ENCODE measurements around the gene ZSCAN22. TPM values are rescaled to one million over a fixed set of nuclear protein-coding genes. Genes with fewer than 3 reads are reported as not detected.

ZSCAN22 gene
- total and polyA plus RNA-seq, 2 experiments from 2014 or later, result 0.86 to 2.9 TPM

GRCh38 chr19:58361900-58362271, 35.1 kb downstream of the ZSCAN22 start:
- Histone ChIP-seq H3K9me2 (ENCODE audit: insufficient read depth) (no peaks in the 10 kb centered on the region), H3K4me1 (ENCODE audit: insufficient read depth) (no peaks in the 10 kb centered on the region; the same call in 1 of the 2 replicates), H3K4me2 (peak overlapping the region; percentile 87), H4K20me1 (replicated peaks; ENCODE audit: insufficient read depth) (no peaks in the 10 kb centered on the region; the same call in 1 of the 2 replicates), H3K27ac (ENCODE audit: low read depth) (peak overlapping the region; percentile 84), H2AFZ (peak overlapping the region; percentile 95), H3K4me3 (peak overlapping the region; percentile 85), H3K79me2 (replicated peaks; ENCODE audit: insufficient read depth) (no peaks in the 10 kb centered on the region), H3F3A (replicated peaks; ENCODE audit: low read depth) (no peaks in the 10 kb centered on the region; the same call in 1 of the 2 replicates), H3K27me3 (ENCODE audit: insufficient read depth) (peaks cover 6% of the 10 kb centered on the region; the same call in 1 of the 2 replicates), H3K36me3 (ENCODE audit: insufficient read depth) (no peaks in the 10 kb centered on the region)
- Mint-ChIP-seq H3K36me3 (ENCODE audit: low read depth) (no peaks in the 10 kb centered on the region), H3K9me3 (peaks cover 3% of the 10 kb centered on the region; the same call in 1 of the 3 replicates), H3K27ac (peak overlapping the region; percentile 99), H3K4me3 (peak overlapping the region; percentile 96), H3K4me1 (no peaks in the 10 kb centered on the region; the same call in 2 of the 3 replicates), H3K27me3 (ENCODE audit: insufficient read depth, low read depth, poor library complexity) (peaks cover 6% of the 10 kb centered on the region)
- ATAC-seq (peak; percentile 23), DNase-seq (ENCODE audit: low spot score) (peak; percentile 64)
- TF ChIP-seq POLR2AphosphoS5 (IDR thresholded peaks at IDR 0.05; ENCODE audit: low read depth) (no peak), JUNB (IDR thresholded peaks at IDR 0.05; ENCODE audit: unreplicated experiment) (no peak)
- TF ChIP-seq, protein P1, sequence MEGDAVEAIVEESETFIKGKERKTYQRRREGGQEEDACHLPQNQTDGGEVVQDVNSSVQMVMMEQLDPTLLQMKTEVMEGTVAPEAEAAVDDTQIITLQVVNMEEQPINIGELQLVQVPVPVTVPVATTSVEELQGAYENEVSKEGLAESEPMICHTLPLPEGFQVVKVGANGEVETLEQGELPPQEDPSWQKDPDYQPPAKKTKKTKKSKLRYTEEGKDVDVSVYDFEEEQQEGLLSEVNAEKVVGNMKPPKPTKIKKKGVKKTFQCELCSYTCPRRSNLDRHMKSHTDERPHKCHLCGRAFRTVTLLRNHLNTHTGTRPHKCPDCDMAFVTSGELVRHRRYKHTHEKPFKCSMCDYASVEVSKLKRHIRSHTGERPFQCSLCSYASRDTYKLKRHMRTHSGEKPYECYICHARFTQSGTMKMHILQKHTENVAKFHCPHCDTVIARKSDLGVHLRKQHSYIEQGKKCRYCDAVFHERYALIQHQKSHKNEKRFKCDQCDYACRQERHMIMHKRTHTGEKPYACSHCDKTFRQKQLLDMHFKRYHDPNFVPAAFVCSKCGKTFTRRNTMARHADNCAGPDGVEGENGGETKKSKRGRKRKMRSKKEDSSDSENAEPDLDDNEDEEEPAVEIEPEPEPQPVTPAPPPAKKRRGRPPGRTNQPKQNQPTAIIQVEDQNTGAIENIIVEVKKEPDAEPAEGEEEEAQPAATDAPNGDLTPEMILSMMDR (conservative IDR thresholded peaks at IDR 0.05; ENCODE audit: low read depth in 2 of 2), result 0 out of 4 replicates have a peak, but pooled peaks of 1 of the 2 experiments have one; percentile 5

DNA sequence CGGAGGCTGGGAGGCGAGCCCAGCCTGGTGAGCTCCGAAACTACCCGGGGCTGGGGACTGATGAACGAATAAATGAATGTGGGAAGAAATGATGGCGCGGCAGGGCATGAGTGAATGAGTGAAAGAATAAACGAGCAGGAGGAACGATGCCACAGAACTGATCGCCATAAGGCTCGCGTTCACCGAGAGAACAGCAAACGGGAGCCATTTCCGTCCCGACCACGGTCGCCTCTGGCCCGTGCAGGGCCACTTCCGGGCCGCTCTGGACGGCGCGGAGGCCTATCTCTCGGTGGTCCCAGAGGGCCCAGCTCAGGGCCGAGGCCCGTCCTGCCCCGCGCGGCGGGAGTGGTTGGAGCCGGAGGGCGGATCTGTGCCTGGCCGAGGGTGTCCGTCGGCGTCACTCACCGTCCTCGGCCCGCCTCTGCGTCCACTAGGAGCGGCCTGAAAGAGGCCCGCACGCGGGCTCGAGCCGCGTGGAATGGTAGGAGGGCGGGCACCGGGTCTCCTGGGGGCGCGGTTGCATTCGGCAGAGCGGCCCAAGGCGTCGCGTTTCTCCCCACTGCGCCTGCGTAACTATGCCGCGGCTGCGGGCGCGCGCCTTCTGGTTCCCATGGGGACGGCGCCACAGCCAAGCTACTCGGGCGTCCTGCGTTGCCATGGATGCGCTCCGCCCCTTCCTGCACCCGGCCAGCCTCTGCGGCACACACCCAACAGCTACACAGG, 35.6 kb downstream of the ZSCAN22 start, which contains the start of gene ZNF497:
Gene ZNF497, minus strand, starts transcription at position 480 of the 723 bp plus-strand sequence. CDS start 5,116 bp downstream, outside the sequence.
- Mint-ChIP-seq H3K36me3 (ENCODE audit: low read depth) (peaks cover 3% of the 10 kb centered on the region; the same call in 1 of the 3 replicates), H3K4me1 (no peaks in the 10 kb centered on the region; the same call in 2 of the 3 replicates), H3K9me3 (peaks cover 3% of the 10 kb centered on the region; the same call in 1 of the 3 replicates), H3K27ac (peak within 1 kb of the TSS; percentile 99), H3K4me3 (peak within 1 kb of the TSS; percentile 96), H3K27me3 (ENCODE audit: insufficient read depth, low read depth, poor library complexity) (peaks cover 6% of the 10 kb centered on the region)
- DNase-seq (ENCODE audit: low spot score), result peak; percentile 97
- Histone ChIP-seq H3K4me2 (peak within 1 kb of the TSS; percentile 87), H3K36me3 (ENCODE audit: insufficient read depth) (no peaks in the 10 kb centered on the region), H3K4me1 (ENCODE audit: insufficient read depth) (no peaks in the 10 kb centered on the region; the same call in 1 of the 2 replicates), H4K20me1 (replicated peaks; ENCODE audit: insufficient read depth) (no peaks in the 10 kb centered on the region; the same call in 1 of the 2 replicates), H3K27ac (ENCODE audit: low read depth) (peak within 1 kb of the TSS; percentile 84), H2AFZ (peak within 1 kb of the TSS; percentile 97), H3K27me3 (ENCODE audit: insufficient read depth) (peaks cover 2% of the 10 kb centered on the region; the same call in 1 of the 2 replicates), H3F3A (replicated peaks; ENCODE audit: low read depth) (peaks cover 3% of the 10 kb centered on the region; the same call in 1 of the 2 replicates), H3K79me2 (replicated peaks; ENCODE audit: insufficient read depth) (no peaks in the 10 kb centered on the region), H3K9me2 (ENCODE audit: insufficient read depth) (no peaks in the 10 kb centered on the region), H3K4me3 (peak within 1 kb of the TSS; percentile 85)
- ATAC-seq, result peak; percentile 95
- TF ChIP-seq, protein P2, sequence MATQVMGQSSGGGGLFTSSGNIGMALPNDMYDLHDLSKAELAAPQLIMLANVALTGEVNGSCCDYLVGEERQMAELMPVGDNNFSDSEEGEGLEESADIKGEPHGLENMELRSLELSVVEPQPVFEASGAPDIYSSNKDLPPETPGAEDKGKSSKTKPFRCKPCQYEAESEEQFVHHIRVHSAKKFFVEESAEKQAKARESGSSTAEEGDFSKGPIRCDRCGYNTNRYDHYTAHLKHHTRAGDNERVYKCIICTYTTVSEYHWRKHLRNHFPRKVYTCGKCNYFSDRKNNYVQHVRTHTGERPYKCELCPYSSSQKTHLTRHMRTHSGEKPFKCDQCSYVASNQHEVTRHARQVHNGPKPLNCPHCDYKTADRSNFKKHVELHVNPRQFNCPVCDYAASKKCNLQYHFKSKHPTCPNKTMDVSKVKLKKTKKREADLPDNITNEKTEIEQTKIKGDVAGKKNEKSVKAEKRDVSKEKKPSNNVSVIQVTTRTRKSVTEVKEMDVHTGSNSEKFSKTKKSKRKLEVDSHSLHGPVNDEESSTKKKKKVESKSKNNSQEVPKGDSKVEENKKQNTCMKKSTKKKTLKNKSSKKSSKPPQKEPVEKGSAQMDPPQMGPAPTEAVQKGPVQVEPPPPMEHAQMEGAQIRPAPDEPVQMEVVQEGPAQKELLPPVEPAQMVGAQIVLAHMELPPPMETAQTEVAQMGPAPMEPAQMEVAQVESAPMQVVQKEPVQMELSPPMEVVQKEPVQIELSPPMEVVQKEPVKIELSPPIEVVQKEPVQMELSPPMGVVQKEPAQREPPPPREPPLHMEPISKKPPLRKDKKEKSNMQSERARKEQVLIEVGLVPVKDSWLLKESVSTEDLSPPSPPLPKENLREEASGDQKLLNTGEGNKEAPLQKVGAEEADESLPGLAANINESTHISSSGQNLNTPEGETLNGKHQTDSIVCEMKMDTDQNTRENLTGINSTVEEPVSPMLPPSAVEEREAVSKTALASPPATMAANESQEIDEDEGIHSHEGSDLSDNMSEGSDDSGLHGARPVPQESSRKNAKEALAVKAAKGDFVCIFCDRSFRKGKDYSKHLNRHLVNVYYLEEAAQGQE (IDR thresholded peaks at IDR 0.05; ENCODE audit: unreplicated experiment), result no peak
- TF ChIP-seq ZNF331 (CRISPR knock-in tag; IDR thresholded peaks at IDR 0.05; ENCODE audit: low read depth), result no peak
- no peak for TF ChIP-seq ZNF114 (CRISPR knock-in tag; IDR thresholded peaks at IDR 0.05)
- no peak for TF ChIP-seq EZH2 (IDR thresholded peaks at IDR 0.05; ENCODE audit: low read depth, unreplicated experiment)
- no peak for TF ChIP-seq EZH2phosphoT487 (IDR thresholded peaks at IDR 0.05; ENCODE audit: unreplicated experiment)
- TF ChIP-seq STAT1 (IDR thresholded peaks at IDR 0.05; ENCODE audit: unreplicated experiment), result no peak
- no peak for TF ChIP-seq JUNB (IDR thresholded peaks at IDR 0.05; ENCODE audit: unreplicated experiment)
- peak; percentile 42; the same call in 1 of the 2 replicates for TF ChIP-seq CREB1 (CRISPR knock-in tag; IDR thresholded peaks at IDR 0.05; ENCODE audit: low read depth)

Measured in GM23338 (cell line).